IPS-NIHi7 (cell line): ENCODE results near the gene BICD2.
"Not testable (repeated sequence)": the region's sequence is repeated elsewhere in the genome, so short reads cannot be mapped to it uniquely, and the experiment has no call there.

Source experiments
- DNase-seq: peaks from one replicate; pipeline ENCODE4 v3.0.0; 2012; ENCODE audit warnings: mixed read lengths; ENCODE audit errors: extremely low spot score

BICD2 gene

GRCh38 chr9:92764381-92764987 lies at the start of gene BICD2:
BICD2 (minus strand) TSS chr9:92764833; CDS start chr9:92764744, 89 bp downstream.
- DNase-seq, result no peak

GRCh38 chr9:92809629-92810326 lies 45.1 kb upstream of the BICD2 start:
- DNase-seq, result not testable (repeated sequence)

- peak; percentile 74 for DNase-seq
These were observed 44.3 kb upstream of the BICD2 start for GRCh38 chr9:92808726-92809451.

GRCh38 chr9:92807757-92808725 lies 43.4 kb upstream of the BICD2 start:
- DNase-seq, result no peak

- no peak for DNase-seq
These were observed 42.6 kb upstream of the BICD2 start for GRCh38 chr9:92807031-92807756.

GRCh38 chr9:92804727-92805126 lies 40.1 kb upstream of the BICD2 start:
- no peak for DNase-seq

GRCh38 chr9:92798358-92798757 lies 33.7 kb upstream of the BICD2 start:
- no peak for DNase-seq

GRCh38 chr9:92796337-92796804 lies 31.7 kb upstream of the BICD2 start:
- DNase-seq, result not testable (repeated sequence)

GRCh38 chr9:92795598-92796336 lies 31.1 kb upstream of the BICD2 start:
- no peak for DNase-seq

GRCh38 chr9:92795000-92795399 lies 30.4 kb upstream of the BICD2 start:
- DNase-seq, result no peak

- no peak for DNase-seq
These were observed 29.8 kb upstream of the BICD2 start for GRCh38 chr9:92794426-92794825.

GRCh38 chr9:92790542-92791527 lies 26.2 kb upstream of the BICD2 start:
- peak; percentile 83 for DNase-seq

- DNase-seq, result no peak
These were observed 21.7 kb upstream of the BICD2 start for GRCh38 chr9:92786298-92786697.

GRCh38 chr9:92781899-92782298 lies 17.3 kb upstream of the BICD2 start:
- no peak for DNase-seq

GRCh38 chr9:92780206-92780605 lies 15.6 kb upstream of the BICD2 start:
- no peak for DNase-seq

GRCh38 chr9:92775466-92775865 lies 10.8 kb upstream of the BICD2 start:
- DNase-seq, result no peak

- DNase-seq, result no peak
These were observed 9.6 kb upstream of the BICD2 start for GRCh38 chr9:92774274-92774673.

GRCh38 chr9:92773810-92774209 lies 9.2 kb upstream of the BICD2 start:
- DNase-seq, result no peak

GRCh38 chr9:92771309-92771708 lies 6.7 kb upstream of the BICD2 start:
- no peak for DNase-seq
